Measurements from ENCODE around the gene TULP3. TPM values are rescaled to one million over a fixed set of nuclear protein-coding genes. Genes with fewer than 3 reads are reported as not detected.

TULP3 gene
- total and polyA plus RNA-seq, 2 donors (not counting 1 experiment from before 2014, with no cell fraction given): 39.3 to 47.0 TPM

DNA sequence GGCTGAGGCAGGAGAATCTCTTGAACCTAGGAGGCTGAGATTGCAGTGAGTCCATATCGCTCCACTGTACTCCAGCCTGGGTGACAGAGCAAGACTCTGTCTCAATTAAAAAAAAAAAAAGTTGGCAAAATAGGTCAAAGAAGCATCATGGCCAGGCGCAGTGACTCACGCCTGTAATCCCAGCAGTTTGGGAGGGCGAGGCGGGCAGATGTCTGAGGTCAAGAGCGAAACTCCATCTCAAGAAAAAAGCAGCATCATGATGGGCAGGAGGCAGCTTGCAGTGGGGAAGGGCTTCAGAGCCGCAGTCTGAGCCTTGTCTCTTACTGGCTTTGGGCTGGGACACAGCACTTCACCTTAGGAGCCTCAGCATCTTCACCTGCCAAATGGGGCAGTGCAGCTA is 89.9 kb downstream of the TULP3 start:
- H4K20me1 ChIP-seq (ENCODE audit: control insufficient read depth, extremely low read depth, insufficient read depth, low read length): no peaks in the 10 kb centered on the region

GRCh38 chr12:2982361-2982760 is 91.7 kb downstream of the TULP3 start:
- DNase-seq (ENCODE audit: low read depth in 2 of 2): no peak
- no peaks in the 10 kb centered on the region for H3K27me3 ChIP-seq (ENCODE audit: control insufficient read depth, insufficient read depth, low read length)
- TF ChIP-seq EZH2 (IDR thresholded peaks at IDR 0.05; ENCODE audit: low read length, missing control alignments) (no peak), CTCF (conservative IDR thresholded peaks at IDR 0.05 in 1 of 2, IDR thresholded peaks at IDR 0.05 in 1 of 2; ENCODE audit: low read depth in 1 of 2, low read length in 2 of 2) (no peak)
- no peaks in the 10 kb centered on the region for H3K9me3 ChIP-seq (ENCODE audit: control insufficient read depth, insufficient read depth, low read depth, low read length)
- H3K4me3 ChIP-seq (replicated peaks in 1 of 4; ENCODE audit: control extremely low read depth in 1 of 4, insufficient read depth in 1 of 4, low read depth in 3 of 4, low read length in 4 of 4): no peak overlapping the region
- H3K4me1 ChIP-seq (ENCODE audit: control insufficient read depth, extremely low read depth, insufficient read depth, low read length): no peaks in the 10 kb centered on the region
- no peak overlapping the region for H3K27ac ChIP-seq (ENCODE audit: insufficient read depth, low read length)
- H3K9ac ChIP-seq (ENCODE audit: insufficient read depth, low read length): no peak overlapping the region
- peaks cover 1% of the 10 kb centered on the region for H3K36me3 ChIP-seq (ENCODE audit: control insufficient read depth, insufficient read depth, low read length)
- H2AFZ ChIP-seq (ENCODE audit: low read length): no peak overlapping the region
- no peaks in the 10 kb centered on the region for H4K20me1 ChIP-seq (ENCODE audit: control insufficient read depth, extremely low read depth, insufficient read depth, low read length)
- H3K79me2 ChIP-seq (ENCODE audit: control insufficient read depth, insufficient read depth, low read length): no peaks in the 10 kb centered on the region
- H3K4me2 ChIP-seq (ENCODE audit: extremely low read depth, insufficient read depth, low read length): no peak overlapping the region

More for the DNA sequence above, 89.9 kb downstream of the TULP3 start:
- no peak overlapping the region for H3K4me2 ChIP-seq (ENCODE audit: extremely low read depth, insufficient read depth, low read length)
- peaks cover 1% of the 10 kb centered on the region for H3K36me3 ChIP-seq (ENCODE audit: control insufficient read depth, insufficient read depth, low read length)
- H3K27me3 ChIP-seq (ENCODE audit: control insufficient read depth, insufficient read depth, low read length): no peaks in the 10 kb centered on the region
- no peaks in the 10 kb centered on the region for H3K79me2 ChIP-seq (ENCODE audit: control insufficient read depth, insufficient read depth, low read length)
- no peak for TF ChIP-seq EZH2 (IDR thresholded peaks at IDR 0.05; ENCODE audit: low read length, missing control alignments)
- TF ChIP-seq CTCF (conservative IDR thresholded peaks at IDR 0.05 in 1 of 2, IDR thresholded peaks at IDR 0.05 in 1 of 2; ENCODE audit: low read depth in 1 of 2, low read length in 2 of 2): no peak
- no peaks in the 10 kb centered on the region for H3K4me1 ChIP-seq (ENCODE audit: control insufficient read depth, extremely low read depth, insufficient read depth, low read length)
- DNase-seq (ENCODE audit: low read depth in 2 of 2): no peak
- no peak overlapping the region for H3K27ac ChIP-seq (ENCODE audit: insufficient read depth, low read length)
- H3K9me3 ChIP-seq (ENCODE audit: control insufficient read depth, insufficient read depth, low read depth, low read length): no peaks in the 10 kb centered on the region
- H2AFZ ChIP-seq (ENCODE audit: low read length): no peak overlapping the region
- no peak overlapping the region for H3K9ac ChIP-seq (ENCODE audit: insufficient read depth, low read length)
- H3K4me3 ChIP-seq (replicated peaks in 1 of 4; ENCODE audit: control extremely low read depth in 1 of 4, insufficient read depth in 1 of 4, low read depth in 3 of 4, low read length in 4 of 4): no peak overlapping the region

DNA sequence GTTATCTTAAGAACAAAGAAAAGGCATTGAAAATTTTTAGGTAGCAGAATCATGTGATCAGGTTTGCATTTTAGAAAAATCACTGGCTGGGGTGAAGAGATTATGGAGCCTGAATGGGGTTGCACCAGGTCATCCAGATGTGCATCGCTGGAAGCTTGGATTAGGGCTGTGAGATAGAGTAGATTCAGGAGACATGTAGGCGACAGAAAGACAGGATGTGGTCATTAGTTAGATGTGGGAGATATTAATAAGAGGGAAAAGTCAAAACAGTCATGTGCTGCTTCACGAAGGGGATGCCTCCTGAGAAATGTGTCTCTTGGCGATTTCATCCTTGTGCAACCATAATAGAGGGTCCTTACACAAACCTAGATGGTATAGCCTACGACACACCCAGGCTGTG is 93.6 kb downstream of the TULP3 start:
- Histone ChIP-seq H3K4me1 (ENCODE audit: control insufficient read depth, extremely low read depth, insufficient read depth, low read length) (no peaks in the 10 kb centered on the region), H3K9me3 (ENCODE audit: control insufficient read depth, insufficient read depth, low read depth, low read length) (no peaks in the 10 kb centered on the region), H2AFZ (ENCODE audit: low read length) (no peak overlapping the region), H3K9ac (ENCODE audit: insufficient read depth, low read length) (no peak overlapping the region), H4K20me1 (ENCODE audit: control insufficient read depth, extremely low read depth, insufficient read depth, low read length) (no peaks in the 10 kb centered on the region), H3K36me3 (ENCODE audit: control insufficient read depth, insufficient read depth, low read length) (peaks cover 1% of the 10 kb centered on the region), H3K4me2 (ENCODE audit: extremely low read depth, insufficient read depth, low read length) (no peak overlapping the region), H3K4me3 (replicated peaks in 1 of 4; ENCODE audit: control extremely low read depth in 1 of 4, insufficient read depth in 1 of 4, low read depth in 3 of 4, low read length in 4 of 4) (no peak overlapping the region), H3K27ac (ENCODE audit: insufficient read depth, low read length) (no peak overlapping the region), H3K79me2 (ENCODE audit: control insufficient read depth, insufficient read depth, low read length) (no peaks in the 10 kb centered on the region), H3K27me3 (ENCODE audit: control insufficient read depth, insufficient read depth, low read length) (no peaks in the 10 kb centered on the region)
- TF ChIP-seq CTCF (conservative IDR thresholded peaks at IDR 0.05 in 1 of 2, IDR thresholded peaks at IDR 0.05 in 1 of 2; ENCODE audit: low read depth in 1 of 2, low read length in 2 of 2) (no peak), EZH2 (IDR thresholded peaks at IDR 0.05; ENCODE audit: low read length, missing control alignments) (no peak)
- no peak for DNase-seq (ENCODE audit: low read depth in 2 of 2)
